SKM-1 treated with dmso at 0.1 percent for 144 hours (cell line): ENCODE data around the gene NEK8.

Experiments
- DNase-seq: peaks from one replicate; lab custom pipeline; 2025; ENCODE audit not compliant: unreplicated experiment; lab: John Stamatoyannopoulos, UW

NEK8 gene

DNA sequence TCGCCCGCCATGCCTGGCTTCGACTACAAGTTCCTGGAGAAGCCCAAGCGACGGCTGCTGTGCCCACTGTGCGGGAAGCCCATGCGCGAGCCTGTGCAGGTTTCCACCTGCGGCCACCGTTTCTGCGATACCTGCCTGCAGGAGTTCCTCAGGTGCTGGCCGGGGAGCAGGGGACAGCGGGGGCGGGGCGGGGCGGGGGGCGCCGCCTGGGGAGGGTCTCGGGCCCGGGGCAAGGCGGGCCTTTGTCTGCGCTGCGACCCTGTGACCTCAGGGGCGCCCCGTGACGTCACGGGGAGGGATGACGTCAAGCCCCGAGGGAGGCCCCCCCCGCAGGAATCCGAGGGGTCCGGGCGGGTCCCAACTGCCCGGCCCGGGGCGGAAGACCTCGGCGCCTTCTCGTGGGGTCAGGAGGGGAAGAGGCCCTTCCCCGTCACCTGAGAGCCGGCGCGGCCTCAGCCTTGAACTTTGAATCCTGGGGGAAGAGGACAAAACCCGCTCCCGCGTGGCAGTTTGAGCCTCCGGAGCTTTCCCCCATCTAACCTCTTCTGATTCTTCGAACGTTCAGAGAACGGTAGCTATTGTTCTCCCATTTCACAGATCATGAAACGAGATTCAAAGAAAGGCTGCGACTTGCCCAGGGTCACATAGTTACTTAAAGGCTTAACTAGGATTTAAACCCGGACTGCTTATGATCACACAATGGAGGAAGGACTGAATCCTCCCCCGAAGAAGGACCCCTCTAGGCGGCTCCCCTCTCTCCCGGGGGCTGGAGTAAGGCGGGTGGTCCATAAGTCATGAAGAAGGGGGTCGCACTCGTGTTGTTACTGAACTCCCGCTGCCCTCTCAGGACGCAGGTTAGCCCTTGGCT lies 15.8 kb downstream of the NEK8 start:
- DNase-seq: no peak

DNA sequence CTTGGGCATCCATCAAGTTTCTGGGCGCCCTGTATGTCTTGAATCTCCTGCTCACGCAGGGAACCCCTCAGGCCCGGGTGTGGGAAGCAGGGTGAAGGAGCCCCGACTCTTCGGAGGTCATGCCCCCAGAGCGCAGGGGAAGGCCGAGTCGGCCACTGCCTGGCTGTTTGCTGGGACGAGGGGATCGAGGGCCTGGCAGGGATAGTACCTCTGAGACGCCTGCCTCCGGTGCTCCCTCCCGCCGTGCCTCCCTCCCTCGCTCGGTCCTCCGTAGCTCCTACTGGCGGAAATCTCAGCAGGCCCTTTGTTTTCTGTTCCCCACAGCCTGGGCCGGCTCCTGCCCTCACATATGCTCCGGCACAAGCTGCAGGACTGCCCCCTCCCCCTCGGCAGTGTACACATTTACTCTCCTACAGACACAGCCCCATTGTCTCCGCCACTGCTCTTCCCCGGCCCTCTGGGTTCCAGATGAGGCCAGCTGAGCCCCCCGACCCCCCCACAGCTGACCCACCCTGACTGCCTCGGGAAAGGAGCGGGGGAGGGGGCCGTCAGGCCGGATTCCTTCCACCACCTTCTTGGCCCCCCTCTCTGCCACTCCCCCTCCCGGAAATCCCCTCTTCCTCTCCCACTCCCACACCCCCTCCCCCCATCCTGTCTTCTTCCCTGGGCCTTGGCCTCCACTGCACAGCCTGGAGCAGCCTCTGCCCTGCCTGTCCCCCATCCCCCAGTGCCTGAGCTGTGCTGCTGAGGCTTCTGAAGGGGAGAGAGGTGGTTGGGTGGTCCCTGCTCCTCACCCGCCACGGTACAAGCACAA lies 16.6 kb downstream of the NEK8 start:
- DNase-seq: no peak

DNA sequence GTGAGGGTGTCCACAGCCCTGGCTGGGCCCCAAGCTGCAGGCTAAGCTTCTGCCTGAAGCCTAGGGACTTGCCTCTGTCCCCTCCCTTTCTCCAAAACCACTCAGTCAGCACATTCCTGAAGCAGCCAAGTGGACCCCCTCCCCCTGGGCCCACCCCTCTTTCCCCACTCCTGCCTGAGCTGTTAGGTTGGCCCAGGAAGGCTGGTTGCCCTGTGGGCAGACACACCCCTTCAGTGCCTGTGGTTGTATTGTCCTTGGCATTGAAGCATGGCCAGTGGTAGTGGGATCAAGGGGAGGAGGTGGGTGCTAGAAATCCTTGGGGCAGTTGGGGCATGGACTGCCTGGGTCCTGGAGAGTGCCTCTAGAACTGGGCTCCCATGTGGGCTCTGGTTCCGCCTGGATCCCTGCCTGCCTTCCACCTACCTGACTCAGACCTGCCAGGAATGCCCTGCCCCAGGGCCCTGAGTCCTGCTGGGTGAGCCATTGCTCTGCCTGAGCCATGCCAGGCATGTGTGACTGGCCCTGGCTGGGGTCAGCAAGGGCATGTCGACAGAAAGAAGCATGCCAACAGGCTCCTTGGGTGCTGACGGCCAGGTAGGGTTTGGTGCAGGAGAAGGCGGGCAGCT lies 17.3 kb downstream of the NEK8 start:
- DNase-seq: no peak

DNA sequence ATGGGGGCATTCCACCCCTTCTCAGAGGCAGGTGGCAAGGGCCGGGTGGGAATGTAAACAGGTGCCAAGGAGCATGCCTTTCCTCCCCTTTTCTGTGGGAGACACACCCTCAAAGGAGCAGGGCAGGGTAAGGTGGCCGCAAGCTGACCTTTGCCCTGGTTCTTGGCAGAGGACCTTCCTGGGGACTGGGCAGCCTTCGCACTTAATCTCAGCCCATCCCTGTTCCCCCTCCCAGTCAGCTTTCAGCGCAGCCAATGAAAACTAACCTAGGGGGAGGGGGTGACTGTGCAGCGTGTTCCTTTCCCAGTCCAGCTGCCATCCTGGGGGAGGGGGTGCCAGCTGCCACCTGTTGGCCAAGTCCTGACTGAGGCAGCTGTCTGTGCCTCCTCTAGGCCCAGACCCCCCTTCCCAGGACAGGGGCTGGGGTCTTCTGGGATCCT lies 18.0 kb downstream of the NEK8 start:
- DNase-seq: no peak

DNA sequence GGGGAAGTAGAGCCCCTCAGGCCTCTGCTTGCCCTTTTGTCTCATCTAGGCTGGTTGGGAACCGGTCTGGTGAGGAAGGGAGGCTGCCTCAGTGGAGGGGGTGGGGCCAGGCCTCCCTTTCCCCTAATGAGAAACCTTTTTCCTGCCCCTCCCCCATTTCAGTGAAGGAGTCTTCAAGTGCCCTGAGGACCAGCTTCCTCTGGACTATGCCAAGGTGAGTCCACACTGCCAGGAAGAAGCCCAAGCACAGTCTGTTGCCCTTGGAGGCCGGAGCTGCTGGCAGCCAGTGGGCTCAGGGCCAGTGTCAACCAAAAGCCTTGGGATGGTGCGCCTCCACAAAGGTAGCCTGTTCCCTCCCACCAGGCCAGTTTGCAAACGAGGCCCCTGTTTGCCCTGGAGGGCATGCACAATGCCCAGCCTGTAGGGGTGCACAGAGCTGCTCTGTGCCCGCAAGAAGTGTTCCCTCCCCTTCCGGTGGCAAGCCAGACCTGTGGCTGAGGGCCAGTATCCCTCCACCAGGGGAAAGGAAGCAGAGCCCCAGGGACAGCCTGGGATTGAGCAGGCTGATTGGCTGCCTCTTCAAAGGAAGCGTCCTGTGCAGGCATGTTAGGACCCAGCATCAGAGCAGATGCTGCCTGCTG lies 18.6 kb downstream of the NEK8 start:
- no peak for DNase-seq

DNA sequence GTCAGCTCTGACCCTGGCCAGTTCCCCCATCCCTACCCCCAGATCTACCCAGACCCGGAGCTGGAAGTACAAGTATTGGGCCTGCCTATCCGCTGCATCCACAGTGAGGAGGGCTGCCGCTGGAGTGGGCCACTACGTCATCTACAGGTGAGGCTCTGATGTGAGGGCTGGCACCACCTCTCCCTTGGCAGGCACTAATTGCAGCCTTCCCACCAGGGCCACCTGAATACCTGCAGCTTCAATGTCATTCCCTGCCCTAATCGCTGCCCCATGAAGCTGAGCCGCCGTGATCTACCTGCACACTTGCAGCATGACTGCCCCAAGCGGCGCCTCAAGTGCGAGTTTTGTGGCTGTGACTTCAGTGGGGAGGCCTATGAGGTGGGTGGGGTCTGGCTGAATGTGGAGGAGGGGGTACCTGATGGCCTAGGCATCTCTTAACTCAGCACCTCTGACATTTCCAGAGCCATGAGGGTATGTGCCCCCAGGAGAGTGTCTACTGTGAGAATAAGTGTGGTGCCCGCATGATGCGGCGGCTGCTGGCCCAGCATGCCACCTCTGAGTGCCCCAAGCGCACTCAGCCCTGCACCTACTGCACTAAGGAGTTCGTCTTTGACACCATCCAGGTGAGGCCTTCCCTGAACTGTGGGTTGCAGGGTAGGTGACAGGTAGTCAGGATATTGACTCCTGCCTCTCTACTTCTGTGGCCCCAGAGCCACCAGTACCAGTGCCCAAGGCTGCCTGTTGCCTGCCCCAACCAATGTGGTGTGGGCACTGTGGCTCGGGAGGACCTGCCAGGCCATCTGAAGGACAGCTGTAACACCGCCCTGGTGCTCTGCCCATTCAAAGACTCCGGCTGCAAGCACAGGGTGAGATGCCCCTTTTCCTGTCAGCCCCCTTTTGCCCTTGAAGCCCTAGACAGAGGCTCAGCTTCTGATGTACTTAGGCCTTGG lies 19.5 kb downstream of the NEK8 start:
- DNase-seq: no peak

DNA sequence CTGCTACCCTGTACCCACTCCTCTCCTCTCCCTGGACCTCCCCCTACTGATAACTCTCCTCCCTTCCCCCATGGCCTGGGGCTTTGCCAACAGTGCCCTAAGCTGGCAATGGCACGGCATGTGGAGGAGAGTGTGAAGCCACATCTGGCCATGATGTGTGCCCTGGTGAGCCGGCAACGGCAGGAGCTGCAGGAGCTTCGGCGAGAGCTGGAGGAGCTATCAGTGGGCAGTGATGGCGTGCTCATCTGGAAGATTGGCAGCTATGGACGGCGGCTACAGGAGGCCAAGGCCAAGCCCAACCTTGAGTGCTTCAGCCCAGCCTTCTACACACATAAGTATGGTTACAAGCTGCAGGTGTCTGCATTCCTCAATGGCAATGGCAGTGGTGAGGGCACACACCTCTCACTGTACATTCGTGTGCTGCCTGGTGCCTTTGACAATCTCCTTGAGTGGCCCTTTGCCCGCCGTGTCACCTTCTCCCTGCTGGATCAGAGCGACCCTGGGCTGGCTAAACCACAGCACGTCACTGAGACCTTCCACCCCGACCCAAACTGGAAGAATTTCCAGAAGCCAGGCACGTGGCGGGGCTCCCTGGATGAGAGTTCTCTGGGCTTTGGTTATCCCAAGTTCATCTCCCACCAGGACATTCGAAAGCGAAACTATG lies 20.4 kb downstream of the NEK8 start:
- DNase-seq: no peak

DNA sequence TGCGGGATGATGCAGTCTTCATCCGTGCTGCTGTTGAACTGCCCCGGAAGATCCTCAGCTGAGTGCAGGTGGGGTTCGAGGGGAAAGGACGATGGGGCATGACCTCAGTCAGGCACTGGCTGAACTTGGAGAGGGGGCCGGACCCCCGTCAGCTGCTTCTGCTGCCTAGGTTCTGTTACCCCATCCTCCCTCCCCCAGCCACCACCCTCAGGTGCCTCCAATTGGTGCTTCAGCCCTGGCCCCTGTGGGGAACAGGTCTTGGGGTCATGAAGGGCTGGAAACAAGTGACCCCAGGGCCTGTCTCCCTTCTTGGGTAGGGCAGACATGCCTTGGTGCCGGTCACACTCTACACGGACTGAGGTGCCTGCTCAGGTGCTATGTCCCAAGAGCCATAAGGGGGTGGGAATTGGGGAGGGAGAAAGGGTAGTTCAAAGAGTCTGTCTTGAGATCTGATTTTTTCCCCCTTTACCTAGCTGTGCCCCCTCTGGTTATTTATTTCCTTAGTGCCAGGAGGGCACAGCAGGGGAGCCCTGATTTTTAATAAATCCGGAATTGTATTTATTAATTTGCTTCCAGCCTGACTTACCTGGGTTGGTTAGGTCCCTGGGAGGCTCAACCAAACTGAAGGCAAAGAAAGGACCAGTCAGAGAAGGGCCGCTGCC lies 21.1 kb downstream of the NEK8 start:
- DNase-seq: no peak

DNA sequence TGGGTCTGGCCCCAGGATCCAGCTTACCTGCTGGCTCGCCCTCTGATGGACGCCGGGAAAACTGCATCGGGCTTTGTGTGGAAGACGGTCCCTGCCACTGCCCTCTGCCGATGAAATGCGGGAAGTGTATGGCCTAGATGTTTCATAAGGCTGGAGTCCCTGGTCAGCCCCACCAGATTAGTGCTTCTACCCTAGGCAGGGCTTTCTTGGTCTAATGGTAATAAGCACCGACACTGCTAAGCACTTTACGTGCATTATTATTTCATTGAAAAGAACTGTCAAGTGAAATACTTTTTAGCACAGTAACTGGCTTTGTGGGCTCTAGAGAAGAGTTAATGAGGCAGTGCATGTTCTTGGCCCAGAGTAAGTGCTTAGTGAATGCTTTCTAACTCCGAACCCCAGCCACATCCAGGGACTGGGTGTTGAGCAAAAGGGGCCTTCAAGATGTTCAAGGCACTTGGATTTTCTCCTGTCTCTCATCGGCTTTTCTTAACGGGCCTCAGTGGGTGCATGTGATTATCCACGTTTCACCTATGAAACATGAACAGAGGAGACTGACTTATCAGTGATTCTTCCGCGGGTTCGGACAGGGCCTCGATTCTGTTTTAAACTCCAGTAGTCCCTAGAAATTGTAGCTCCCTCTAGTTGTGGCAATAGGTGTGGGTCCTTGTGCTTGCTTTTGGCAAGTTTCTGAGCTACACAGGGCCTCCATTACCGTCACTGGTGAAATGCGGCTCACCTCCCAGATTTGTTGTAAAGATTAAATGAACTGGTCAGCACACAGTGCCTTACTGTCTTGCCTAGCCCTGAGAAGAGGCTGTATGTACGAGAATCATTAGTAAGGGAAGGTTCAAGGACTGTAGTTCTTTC lies 21.8 kb downstream of the NEK8 start:
- DNase-seq: peak; percentile 80

DNA sequence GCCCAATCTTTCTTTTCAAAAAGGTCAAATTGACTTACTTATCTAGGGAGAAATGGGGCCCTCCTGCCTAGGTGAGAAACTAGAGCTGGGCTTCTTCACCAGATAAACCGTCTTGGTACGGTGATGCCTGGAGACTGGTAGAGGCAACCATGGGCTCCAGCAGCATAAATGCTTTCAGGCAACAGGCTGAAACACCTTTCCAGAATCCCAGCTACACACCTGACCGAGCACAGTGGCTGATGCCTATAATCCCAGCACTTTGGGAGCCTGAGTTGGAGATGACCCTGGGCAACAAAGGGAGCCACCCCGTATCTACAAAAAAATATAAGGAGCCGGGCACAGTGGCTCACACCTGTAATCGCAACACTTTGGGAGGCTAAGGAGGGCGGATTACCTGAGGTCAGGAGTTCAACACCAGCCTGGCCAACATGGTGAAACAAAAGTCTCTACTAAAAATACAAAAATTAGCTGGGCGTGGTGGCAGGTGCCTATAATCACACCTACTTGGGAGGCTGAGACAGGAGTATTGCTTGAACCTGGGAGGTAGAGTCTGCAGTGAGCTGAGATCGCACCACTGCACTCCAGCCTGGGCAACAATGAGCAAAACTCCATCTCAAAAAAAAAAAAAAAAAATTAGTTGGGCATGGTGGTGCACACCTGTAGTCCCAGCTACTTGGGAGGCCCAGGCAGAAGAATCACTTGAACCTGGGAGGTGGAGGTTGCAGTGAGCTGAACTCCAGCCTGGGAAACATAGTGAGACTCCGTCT lies 23.2 kb downstream of the NEK8 start:
- DNase-seq: no peak

DNA sequence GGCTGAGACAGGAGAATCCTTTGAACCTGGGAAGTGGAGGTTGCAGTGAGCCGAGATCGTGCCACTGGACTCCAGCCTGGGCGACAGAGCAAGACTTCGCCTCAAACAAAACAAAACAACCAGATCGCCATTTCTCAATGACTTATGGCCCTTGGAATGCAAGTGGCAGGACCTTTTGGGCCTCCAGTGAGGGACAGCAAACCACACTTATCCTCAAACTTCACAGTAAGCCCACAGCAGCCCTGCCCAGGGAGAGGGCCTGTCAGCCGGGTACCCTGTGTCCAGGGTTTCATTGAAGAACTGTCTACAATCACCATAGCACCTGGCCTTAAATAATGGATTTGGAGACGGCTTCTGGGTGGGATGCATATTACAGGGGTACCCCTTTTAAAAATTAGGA lies 26.9 kb downstream of the NEK8 start:
- no peak for DNase-seq

DNA sequence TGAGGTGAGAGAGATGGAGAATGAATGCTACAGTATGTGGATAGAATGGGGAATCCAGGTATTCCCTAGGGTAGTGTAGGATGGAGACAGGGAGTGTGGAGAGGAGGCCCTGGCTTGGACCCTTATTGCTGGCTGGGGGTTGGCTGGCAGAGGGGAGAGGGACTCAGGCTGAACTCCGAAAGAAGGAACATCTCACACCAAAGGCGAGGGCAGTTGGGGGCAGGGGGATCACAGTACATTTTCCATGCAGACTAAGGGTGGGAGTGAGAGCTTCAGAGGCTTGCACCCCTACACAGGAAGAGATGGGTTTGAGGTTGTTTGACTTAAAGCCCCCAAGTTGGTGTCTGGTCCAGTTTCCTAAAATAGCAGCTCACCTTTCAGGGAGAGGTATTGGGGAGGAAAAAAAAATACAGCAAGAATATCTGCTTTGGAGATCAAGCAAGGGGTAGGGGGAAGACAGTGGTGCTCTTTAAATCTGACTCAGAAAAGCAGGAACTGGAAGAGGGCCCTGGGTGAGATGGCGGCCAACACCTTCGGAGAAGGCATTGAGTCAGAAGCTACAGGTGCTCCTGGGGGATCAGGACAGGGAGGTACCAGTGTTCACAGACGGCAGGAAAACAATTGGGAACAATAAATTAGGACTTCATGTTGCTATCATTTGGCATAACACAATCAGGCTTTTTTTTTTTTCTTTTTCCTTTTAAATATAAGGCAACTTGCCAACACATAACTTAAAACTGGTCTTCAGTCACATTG lies 27.6 kb downstream of the NEK8 start:
- no peak for DNase-seq

DNA sequence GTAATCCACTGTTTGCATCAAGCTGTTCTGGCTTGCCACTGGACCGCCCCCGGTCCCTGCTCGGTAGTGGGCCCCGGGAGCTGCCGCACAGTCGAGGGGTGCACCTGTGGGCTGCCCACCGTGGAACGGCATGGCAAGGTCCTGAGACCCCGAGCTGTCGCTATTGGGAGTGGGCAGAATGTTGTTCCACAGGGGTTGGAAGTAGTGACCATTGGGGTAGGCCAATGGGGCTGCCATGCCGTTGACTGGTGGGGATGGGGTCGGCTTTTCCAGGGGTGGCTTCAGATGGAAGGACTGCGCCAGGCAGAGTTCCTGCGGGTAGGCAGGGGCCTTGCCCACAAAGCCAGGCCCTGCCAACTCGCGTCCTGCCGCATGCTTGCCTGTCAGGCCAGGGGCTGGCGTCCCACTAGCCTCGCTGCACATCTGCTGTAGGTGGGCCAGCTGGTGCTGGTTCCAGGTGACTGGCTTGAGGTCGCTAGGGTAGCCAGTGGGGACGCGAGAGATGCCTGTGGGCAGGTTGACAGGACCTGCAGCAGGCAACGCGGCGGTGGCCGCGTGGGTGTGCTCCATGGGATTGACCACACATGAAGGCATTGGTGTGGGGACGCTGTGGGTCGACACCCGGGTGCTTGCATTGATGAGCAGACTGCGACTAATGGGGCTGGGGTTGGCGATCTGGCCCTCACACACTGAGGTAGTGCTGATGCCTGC lies 30.0 kb downstream of the NEK8 start:
- no peak for DNase-seq

DNA sequence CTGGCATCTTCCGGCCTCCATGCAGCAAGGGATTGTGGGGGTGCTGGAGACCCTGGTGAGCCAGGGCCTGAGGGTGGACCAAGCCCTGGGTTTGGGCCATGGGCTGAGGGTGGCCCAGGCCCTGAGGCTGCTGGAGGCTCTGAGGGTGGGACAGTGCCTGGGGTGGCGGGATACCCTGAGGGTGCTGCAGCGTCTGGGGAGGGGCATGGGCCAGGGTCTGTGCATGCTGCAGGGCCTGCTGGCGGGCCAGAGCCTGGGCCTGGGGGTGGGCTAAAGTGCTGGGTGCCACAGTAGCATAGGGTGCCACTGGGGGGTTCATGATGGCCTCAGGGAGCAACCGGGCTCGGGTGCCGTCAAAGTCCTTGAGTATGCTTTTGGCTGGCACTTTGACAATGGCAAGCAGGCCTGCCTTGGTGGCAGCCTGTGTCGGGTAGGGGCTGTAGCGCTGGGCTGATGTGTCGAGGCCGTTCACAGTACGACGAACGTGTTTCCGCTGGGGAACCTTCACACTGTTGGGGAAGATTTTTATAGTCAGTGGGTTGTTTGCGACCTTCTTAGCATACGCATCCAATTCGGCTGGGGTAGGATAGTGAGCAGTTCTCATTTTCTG lies 30.8 kb downstream of the NEK8 start:
- DNase-seq: no peak
